Measurements from ENCODE around the gene DMAC2.
"Not testable (repeated sequence)": the region's sequence is repeated elsewhere in the genome, so short reads cannot be mapped to it uniquely, and the experiment has no call there.

DMAC2 gene

DNA sequence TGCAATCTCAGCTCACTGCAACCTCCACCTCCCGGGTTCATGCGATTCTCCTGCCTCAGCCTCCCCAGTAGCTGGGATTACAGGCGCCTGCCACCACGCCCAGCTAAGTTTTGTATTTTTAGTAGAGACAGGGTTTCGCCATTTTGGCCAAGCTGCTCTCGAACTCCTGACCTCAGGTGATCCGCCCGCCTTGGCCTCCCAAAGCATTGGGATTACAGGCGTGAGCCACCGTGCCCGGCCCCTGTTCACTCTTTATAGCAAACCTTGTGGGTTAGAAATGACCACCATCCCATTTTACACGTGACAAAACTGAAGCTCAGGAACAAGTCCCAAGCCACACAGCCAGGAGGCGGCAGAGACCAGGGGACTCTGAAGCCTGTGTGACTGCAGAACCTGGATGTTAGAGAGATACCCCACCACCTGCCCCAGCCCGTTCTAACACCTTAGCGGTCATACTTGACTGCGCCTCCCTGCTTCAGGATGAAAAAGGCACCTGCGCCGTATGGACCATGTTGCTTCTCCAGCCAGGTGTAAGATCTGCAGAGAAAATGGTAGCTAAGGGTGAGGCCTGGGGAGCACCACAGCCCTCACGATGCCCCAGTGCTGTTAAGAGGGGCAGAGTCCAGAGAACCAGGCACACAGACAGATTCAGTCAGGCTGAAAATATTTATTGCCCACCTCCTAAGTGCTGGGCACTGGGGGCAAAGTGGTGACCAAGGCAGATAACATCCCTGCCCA lies 3.6 kb downstream of the DMAC2 start:
- H4K20me1 ChIP-seq (ENCODE audit: low read depth, low read length), result no peaks in the 10 kb centered on the region
- H2AFZ ChIP-seq (ENCODE audit: low read depth, low read length, severe bottlenecking), result no peak overlapping the region
- H3K9me2 ChIP-seq (replicated peaks; ENCODE audit: insufficient read depth, low read length), result no peaks in the 10 kb centered on the region
- no peak overlapping the region for H3K9ac ChIP-seq (ENCODE audit: low read length)
- no peak overlapping the region for H3K27ac ChIP-seq (ENCODE audit: low read depth, low read length)
- H3K36me3 ChIP-seq (ENCODE audit: low read length), result no peaks in the 10 kb centered on the region; the same call in 1 of the 2 replicates
- peaks cover 11% of the 10 kb centered on the region for H3K79me2 ChIP-seq (ENCODE audit: insufficient read depth, low read length)
- H3K9me3 ChIP-seq (ENCODE audit: insufficient read depth, low read length), result no peaks in the 10 kb centered on the region
- H3K4me2 ChIP-seq (ENCODE audit: low read depth, low read length, poor library complexity, severe bottlenecking), result no peak overlapping the region
- no peak for TF ChIP-seq CTCF (IDR thresholded peaks at IDR 0.05; ENCODE audit: insufficient read depth, low read length, poor library complexity, severe bottlenecking)
- H3K4me3 ChIP-seq (ENCODE audit: insufficient read depth, low read length, poor library complexity, severe bottlenecking), result no peak overlapping the region
- no peaks in the 10 kb centered on the region for H3K27me3 ChIP-seq (ENCODE audit: low read length)
- no peaks in the 10 kb centered on the region for H3F3A ChIP-seq (ENCODE audit: insufficient read depth)

- not testable (repeated sequence) for H2AFZ ChIP-seq (ENCODE audit: low read depth, low read length, severe bottlenecking); H3K9me3 ChIP-seq (ENCODE audit: insufficient read depth, low read length); H3K4me3 ChIP-seq (ENCODE audit: insufficient read depth, low read length, poor library complexity, severe bottlenecking); H3K4me2 ChIP-seq (ENCODE audit: low read depth, low read length, poor library complexity, severe bottlenecking); H3K27ac ChIP-seq (ENCODE audit: low read depth, low read length); H3F3A ChIP-seq (ENCODE audit: insufficient read depth); H3K9ac ChIP-seq (ENCODE audit: low read length); H4K20me1 ChIP-seq (ENCODE audit: low read depth, low read length); H3K27me3 ChIP-seq (ENCODE audit: low read length); H3K9me2 ChIP-seq (replicated peaks; ENCODE audit: insufficient read depth, low read length); H3K36me3 ChIP-seq (ENCODE audit: low read length)
- peaks cover 11% of the 10 kb centered on the region for H3K79me2 ChIP-seq (ENCODE audit: insufficient read depth, low read length)
These were observed 4.3 kb downstream of the DMAC2 start for GRCh38 chr19:41435376-41435775.

- no peaks in the 10 kb centered on the region for H3F3A ChIP-seq (ENCODE audit: insufficient read depth)
- H3K9me3 ChIP-seq (ENCODE audit: insufficient read depth, low read length), result no peaks in the 10 kb centered on the region
- no peak overlapping the region for H2AFZ ChIP-seq (ENCODE audit: low read depth, low read length, severe bottlenecking)
- no peak overlapping the region for H3K4me2 ChIP-seq (ENCODE audit: low read depth, low read length, poor library complexity, severe bottlenecking)
- TF ChIP-seq CTCF (IDR thresholded peaks at IDR 0.05; ENCODE audit: insufficient read depth, low read length, poor library complexity, severe bottlenecking) (no peak), EZH2phosphoT487 (conservative IDR thresholded peaks at IDR 0.05; ENCODE audit: low read length) (no peak)
- H3K79me2 ChIP-seq (ENCODE audit: insufficient read depth, low read length), result peaks cover 11% of the 10 kb centered on the region
- H3K9me2 ChIP-seq (replicated peaks; ENCODE audit: insufficient read depth, low read length), result no peaks in the 10 kb centered on the region
- H3K9ac ChIP-seq (ENCODE audit: low read length), result no peak overlapping the region
- no peak overlapping the region for H3K4me3 ChIP-seq (ENCODE audit: insufficient read depth, low read length, poor library complexity, severe bottlenecking)
- no peaks in the 10 kb centered on the region for H4K20me1 ChIP-seq (ENCODE audit: low read depth, low read length)
- H3K27me3 ChIP-seq (ENCODE audit: low read length), result no peaks in the 10 kb centered on the region
- H3K36me3 ChIP-seq (ENCODE audit: low read length), result no peaks in the 10 kb centered on the region; the same call in 1 of the 2 replicates
- no peak overlapping the region for H3K27ac ChIP-seq (ENCODE audit: low read depth, low read length)
These were observed 5.3 kb downstream of the DMAC2 start for GRCh38 chr19:41434450-41434849.

- H3F3A ChIP-seq (ENCODE audit: insufficient read depth), result no peaks in the 10 kb centered on the region
- no peak overlapping the region for H3K4me2 ChIP-seq (ENCODE audit: low read depth, low read length, poor library complexity, severe bottlenecking)
- no peaks in the 10 kb centered on the region for H3K27me3 ChIP-seq (ENCODE audit: low read length)
- H3K9ac ChIP-seq (ENCODE audit: low read length), result no peak overlapping the region
- no peaks in the 10 kb centered on the region for H4K20me1 ChIP-seq (ENCODE audit: low read depth, low read length)
- no peaks in the 10 kb centered on the region for H3K9me2 ChIP-seq (replicated peaks; ENCODE audit: insufficient read depth, low read length)
- no peak for TF ChIP-seq EZH2phosphoT487 (conservative IDR thresholded peaks at IDR 0.05; ENCODE audit: low read length)
- no peak for TF ChIP-seq CTCF (IDR thresholded peaks at IDR 0.05; ENCODE audit: insufficient read depth, low read length, poor library complexity, severe bottlenecking)
- no peaks in the 10 kb centered on the region for H3K79me2 ChIP-seq (ENCODE audit: insufficient read depth, low read length)
- H3K9me3 ChIP-seq (ENCODE audit: insufficient read depth, low read length), result no peaks in the 10 kb centered on the region
- H3K36me3 ChIP-seq (ENCODE audit: low read length), result no peaks in the 10 kb centered on the region; the same call in 1 of the 2 replicates
- H3K27ac ChIP-seq (ENCODE audit: low read depth, low read length), result no peak overlapping the region
- H2AFZ ChIP-seq (ENCODE audit: low read depth, low read length, severe bottlenecking), result no peak overlapping the region
- H3K4me3 ChIP-seq (ENCODE audit: insufficient read depth, low read length, poor library complexity, severe bottlenecking), result no peak overlapping the region
These were observed 6.5 kb downstream of the DMAC2 start for GRCh38 chr19:41433171-41433570.
